Endothelial cell of umbilical vein (primary cell): Measurements from ENCODE around the gene MCRIP1. TPM values are rescaled to one million over a fixed set of nuclear protein-coding genes. Genes with fewer than 3 reads are reported as not detected.
A peak's percentile ranks its signal among the peaks of the same experiment; 100 is the strongest.

ENCODE experiments used
- BruUV-seq: library from RNA; stranded (reverse); fragments of 400-500 nt; replicated peaks from 2 replicates; lab custom pipeline; 2021; lab: Mats Ljungman, UMichigan
- CTCF ChIA-PET: fragments of 300-600, 350-600 bp; sonication (Branson Sonifier 250); formaldehyde crosslinking; loops from one replicate; lab custom pipeline; 2021; ENCODE audit warnings: antibody characterized with exemption, inconsistent platforms; lab: Charles Lee
- POLR2A ChIA-PET: fragments of 300-600, 350-600 bp; sonication (Branson Sonifier 250); formaldehyde crosslinking; loops from one replicate; lab custom pipeline; 2021; ENCODE audit warnings: antibody characterized with exemption, inconsistent platforms; lab: Charles Lee
- DNase-seq: peaks from one replicate; pipeline ENCODE4 v3.0.0-alpha.2; 2011; ENCODE audit warnings: low read depth, low spot score
- FAIRE-seq: peaks from 2 replicates; lab custom pipeline; 2011; peaks lifted over from hg19 to GRCh38; lab: Jason Lieb, UNC
- H2AFZ ChIP-seq: 2 replicates; pipeline ENCODE4 v1.6.0; 2012; ENCODE audit warnings: low read depth, low read length, control low read depth, inconsistent platforms
- H3K27ac ChIP-seq: 2 replicates; pipeline ENCODE4 v1.5.1; 2011; ENCODE audit warnings: low read depth, mild to moderate bottlenecking, control low read depth, low read length, moderate library complexity; ENCODE audit not compliant: insufficient read depth
- H3K27me3 ChIP-seq, 2 experiments: 2 replicates each; pipeline versions ENCODE4 v1.6.0 to v1.6.1; 2011; ENCODE audit warnings: low read length in 2 of 2, mixed read lengths in 1 of 2; ENCODE audit not compliant: control insufficient read depth in 2 of 2, insufficient read depth in 2 of 2
- H3K36me3 ChIP-seq, 2 experiments: 2 replicates in 1 of 2; 3 replicates in 1 of 2; pipeline ENCODE4 v1.5.1; 2011; ENCODE audit warnings: low read length in 2 of 2, mild to moderate bottlenecking in 1 of 2, moderate library complexity in 1 of 2; ENCODE audit not compliant: control insufficient read depth in 2 of 2, insufficient read depth in 2 of 2; ENCODE audit errors: extremely low read depth in 1 of 2
- H3K4me1 ChIP-seq: 3 replicates; pipeline ENCODE4 v1.5.1; 2011; ENCODE audit warnings: mild to moderate bottlenecking, low read length; ENCODE audit not compliant: control insufficient read depth, insufficient read depth; ENCODE audit errors: extremely low read depth
- H3K4me2 ChIP-seq: 2 replicates; pipeline ENCODE4 v1.6.1; 2011; ENCODE audit warnings: low read length, control low read depth, mixed read lengths; ENCODE audit not compliant: insufficient read depth
- H3K4me3 ChIP-seq, 3 experiments: fragments of 200-600 bp in 1 of 3; sonication (generic), shearing (Covaris generic) in 1 of 3; replicated peaks in 1 of 3; 2 replicates each; pipeline ENCODE4 v1.5.1; 2011 to 2016; ENCODE audit warnings: control low read depth in 3 of 3, low read length in 3 of 3, mild to moderate bottlenecking in 2 of 3, inconsistent platforms in 1 of 3, low read depth in 1 of 3, moderate library complexity in 1 of 3; ENCODE audit not compliant: insufficient read depth in 1 of 3
- H3K79me2 ChIP-seq: 2 replicates; pipeline ENCODE4 v1.6.0; 2012; ENCODE audit warnings: low read length, inconsistent platforms; ENCODE audit not compliant: control insufficient read depth, insufficient read depth
- H3K9ac ChIP-seq: replicated peaks from 2 replicates; pipeline ENCODE3; 2011; ENCODE audit warnings: low read length, control low read depth; ENCODE audit not compliant: insufficient read depth; ENCODE audit errors: extremely low read depth
- H3K9me1 ChIP-seq: replicated peaks from 3 replicates; pipeline ENCODE4 v1.6.0; 2011; ENCODE audit warnings: mild to moderate bottlenecking, low read length; ENCODE audit not compliant: control insufficient read depth, insufficient read depth; ENCODE audit errors: extremely low read depth
- H3K9me3 ChIP-seq: replicated peaks from 2 replicates; pipeline ENCODE4 v1.5.1; 2012; ENCODE audit warnings: low read length, inconsistent platforms; ENCODE audit not compliant: control insufficient read depth, insufficient read depth
- H4K20me1 ChIP-seq: replicated peaks from 2 replicates; pipeline ENCODE3; 2011; ENCODE audit warnings: mild to moderate bottlenecking, low read length; ENCODE audit not compliant: control insufficient read depth, insufficient read depth; ENCODE audit errors: extremely low read depth
- EZH2 ChIP-seq: IDR thresholded peaks from 2 replicates; pipeline ENCODE4 v1.6.1; 2012; ENCODE audit warnings: borderline replicate concordance, low read depth, mild to moderate bottlenecking, moderate library complexity, low read length, inconsistent platforms; ENCODE audit not compliant: severe bottlenecking
- GATA2 ChIP-seq: IDR thresholded peaks from 2 replicates; pipeline ENCODE4 v1.7.0; 2011; ENCODE audit warnings: low read depth, mild to moderate bottlenecking, moderate library complexity, mixed read lengths, low read length; ENCODE audit not compliant: insufficient read length, insufficient read depth
- MYC ChIP-seq: IDR thresholded peaks from one replicate; pipeline ENCODE4 v1.6.1; 2011; ENCODE audit warnings: mild to moderate bottlenecking, low read depth, low read length
- POLR2A ChIP-seq: IDR thresholded peaks from 2 replicates; pipeline ENCODE4 v1.6.1; 2012; ENCODE audit warnings: low read depth, mild to moderate bottlenecking, control low read depth, low read length
- dilution Hi-C: fragments of 300-500 bp; cut with MboI; formaldehyde crosslinking; loops from one replicate; pipeline ENCODE4 v1.15.0; 2019; ENCODE audit warnings: low sequenced_read_pairs; ENCODE audit not compliant: extremely low pct_ligation_motif_present
- intact Hi-C: fragments of 100-400 bp; cut with micrococcal nuclease; formaldehyde crosslinking; loops from one replicate; pipeline ENCODE4 v1.10.0; 2022
- polyA plus RNA-seq, 4 experiments: library from polyadenylated mRNA; depleted of rRNA in 3 of 4; stranded (reverse) in 3 of 4; unstranded in 1 of 4; fragments of >200 nt; gene quantifications; 2 replicates each; pipeline versions ENCODE4 v1.2.1 to v1.2.3, GENCODE V29; 2011 to 2012; ENCODE audit warnings: missing spikeins in 1 of 4
- total RNA-seq: library from RNA; stranded (reverse); gene quantifications from 2 replicates; pipeline ENCODE4 v1.2.3, GENCODE V29; 2021
- TF ChIP-seq, protein P1 (sequence below): IDR thresholded peaks from 2 replicates; pipeline ENCODE4 v1.6.1; 2011; ENCODE audit not compliant: insufficient read depth, insufficient read length
- TF ChIP-seq, protein P2 (sequence below), 2 donors: IDR thresholded peaks; 1 replicate in 1 of 2; 2 replicates in 1 of 2; pipeline ENCODE4 v1.5.1; 2011; ENCODE audit warnings: low read length in 2 of 2, mild to moderate bottlenecking in 2 of 2, moderate library complexity in 2 of 2, control low read depth in 1 of 2, inconsistent platforms in 1 of 2, low read depth in 1 of 2; ENCODE audit not compliant: insufficient read depth in 1 of 2; ENCODE audit errors: extremely low read depth in 1 of 2

Gene MCRIP1
- total and polyA plus RNA-seq, 2 donors (not counting 3 experiments of a cell fraction or from before 2014, with no cell fraction given) = 121 to 205 TPM

DNA sequence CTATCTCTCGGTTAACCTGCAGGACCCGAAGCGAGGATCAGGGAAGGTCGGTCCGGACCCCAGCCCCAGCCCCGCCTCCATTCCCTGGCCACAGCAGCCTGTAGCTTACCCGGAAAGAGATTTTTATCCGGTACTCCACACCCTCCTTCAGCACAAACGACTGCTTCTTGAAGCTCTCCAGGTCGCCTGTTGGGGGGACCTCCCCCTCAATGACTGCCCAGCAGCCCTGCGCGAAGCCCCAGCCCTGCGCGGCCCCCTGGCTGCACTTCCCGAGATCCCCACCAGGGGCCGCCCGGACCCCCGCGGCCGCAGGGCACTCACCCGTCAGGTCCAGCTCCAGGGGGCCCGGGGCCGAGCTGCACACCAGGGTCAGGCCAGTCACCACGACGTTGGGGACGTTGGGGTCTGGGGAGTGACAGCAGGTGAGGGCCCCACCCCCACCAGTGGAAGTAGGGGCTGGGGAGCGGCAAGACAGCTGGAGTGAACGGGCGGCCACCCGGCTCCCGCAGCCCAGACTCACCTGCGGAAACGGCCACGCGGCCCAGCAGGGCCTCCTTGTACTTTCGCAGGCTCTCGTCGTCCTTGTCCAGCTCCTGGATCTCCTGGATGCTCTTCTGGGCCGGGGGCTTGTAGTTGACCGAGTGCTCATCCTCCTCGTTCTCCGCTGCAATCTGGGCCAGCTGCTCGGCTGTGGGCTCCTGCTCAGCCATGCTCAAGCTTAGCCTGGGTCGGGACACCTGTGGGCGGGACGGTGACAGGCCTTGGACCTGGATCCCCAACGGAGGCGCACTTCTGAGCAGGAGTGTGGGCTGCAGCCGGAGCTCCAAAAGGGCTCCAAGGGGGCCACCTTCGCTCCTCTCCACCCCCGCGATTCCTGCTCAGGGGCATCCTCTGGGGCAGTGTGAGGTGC lies 36.4 kb upstream of the MCRIP1 start:
- Histone ChIP-seq H2AFZ (no peak overlapping the region), H3K36me3 (peaks cover 6 to 17% of the 10 kb centered on the region in 2 experiments), H4K20me1 (no peaks in the 10 kb centered on the region), H3K27ac (peak overlapping the region; percentile 66), H3K4me1 (peaks cover 17% of the 10 kb centered on the region), H3K79me2 (peaks cover 25% of the 10 kb centered on the region), H3K4me2 (peak overlapping the region; percentile 79), H3K4me3 (peak overlapping the region; percentile 66 to 85 (median 77)), H3K27me3 (no peaks in the 10 kb centered on the region), H3K9me1 (no peaks in the 10 kb centered on the region), H3K9me3 (no peaks in the 10 kb centered on the region), H3K9ac (peak overlapping the region; percentile 89)
- intact Hi-C loops (loop anchor here (1.0 to 2.0 kb wide), 3 partner anchors 8 to 41 kb away; partner anchors contain the start of genes ALYREF, ANAPC11 and PCYT2), dilution Hi-C loops (no loop called here)
- CTCF ChIA-PET = interaction anchor here (1.0 to 3.0 kb wide), 8 partner anchors 17 to 153 kb away, joined by 3 to 16 read pairs (median 6); partner anchors contain the start of genes ALYREF, ANAPC11, CENPX and LRRC45
- POLR2A ChIA-PET = no interaction called here
- DNase-seq (peak; percentile 39), FAIRE-seq (peak; percentile 61)
- BruUV-seq = no TSS peak
- TF ChIP-seq EZH2 (no peak), MYC (no peak), POLR2A (peak; percentile 26), GATA2 (no peak)
- TF ChIP-seq, protein P1, sequence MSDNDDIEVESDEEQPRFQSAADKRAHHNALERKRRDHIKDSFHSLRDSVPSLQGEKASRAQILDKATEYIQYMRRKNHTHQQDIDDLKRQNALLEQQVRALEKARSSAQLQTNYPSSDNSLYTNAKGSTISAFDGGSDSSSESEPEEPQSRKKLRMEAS = no peak
- TF ChIP-seq, protein P2, sequence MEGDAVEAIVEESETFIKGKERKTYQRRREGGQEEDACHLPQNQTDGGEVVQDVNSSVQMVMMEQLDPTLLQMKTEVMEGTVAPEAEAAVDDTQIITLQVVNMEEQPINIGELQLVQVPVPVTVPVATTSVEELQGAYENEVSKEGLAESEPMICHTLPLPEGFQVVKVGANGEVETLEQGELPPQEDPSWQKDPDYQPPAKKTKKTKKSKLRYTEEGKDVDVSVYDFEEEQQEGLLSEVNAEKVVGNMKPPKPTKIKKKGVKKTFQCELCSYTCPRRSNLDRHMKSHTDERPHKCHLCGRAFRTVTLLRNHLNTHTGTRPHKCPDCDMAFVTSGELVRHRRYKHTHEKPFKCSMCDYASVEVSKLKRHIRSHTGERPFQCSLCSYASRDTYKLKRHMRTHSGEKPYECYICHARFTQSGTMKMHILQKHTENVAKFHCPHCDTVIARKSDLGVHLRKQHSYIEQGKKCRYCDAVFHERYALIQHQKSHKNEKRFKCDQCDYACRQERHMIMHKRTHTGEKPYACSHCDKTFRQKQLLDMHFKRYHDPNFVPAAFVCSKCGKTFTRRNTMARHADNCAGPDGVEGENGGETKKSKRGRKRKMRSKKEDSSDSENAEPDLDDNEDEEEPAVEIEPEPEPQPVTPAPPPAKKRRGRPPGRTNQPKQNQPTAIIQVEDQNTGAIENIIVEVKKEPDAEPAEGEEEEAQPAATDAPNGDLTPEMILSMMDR (IDR thresholded peaks at IDR 0.05; ENCODE audit: extremely low read depth in 1 of 2, insufficient read depth in 1 of 2, low read depth in 1 of 2, low read length in 2 of 2) = peak; percentile 89 to 90
